Endothelial cell of umbilical vein (primary cell): ENCODE results near the gene HOXD8. TPM values are rescaled to one million over a fixed set of nuclear protein-coding genes. Genes with fewer than 3 reads are reported as not detected.

Source experiments
- BruUV-seq: library from RNA; stranded (reverse); fragments of 400-500 nt; replicated peaks from 2 replicates; lab custom pipeline; 2021; lab: Mats Ljungman, UMichigan
- CTCF ChIA-PET: fragments of 300-600, 350-600 bp; sonication (Branson Sonifier 250); formaldehyde crosslinking; loops from one replicate; lab custom pipeline; 2021; ENCODE audit warnings: antibody characterized with exemption, inconsistent platforms; lab: Charles Lee
- POLR2A ChIA-PET: fragments of 300-600, 350-600 bp; sonication (Branson Sonifier 250); formaldehyde crosslinking; loops from one replicate; lab custom pipeline; 2021; ENCODE audit warnings: antibody characterized with exemption, inconsistent platforms; lab: Charles Lee
- DNase-seq: peaks from one replicate; pipeline ENCODE4 v3.0.0-alpha.2; 2011; ENCODE audit warnings: low read depth, low spot score
- FAIRE-seq: peaks from 2 replicates; lab custom pipeline; 2011; peaks lifted over from hg19 to GRCh38; lab: Jason Lieb, UNC
- H2AFZ ChIP-seq: 2 replicates; pipeline ENCODE4 v1.6.0; 2012; ENCODE audit warnings: low read depth, low read length, control low read depth, inconsistent platforms
- H3K27ac ChIP-seq: 2 replicates; pipeline ENCODE4 v1.5.1; 2011; ENCODE audit warnings: low read depth, mild to moderate bottlenecking, control low read depth, low read length, moderate library complexity; ENCODE audit not compliant: insufficient read depth
- H3K27me3 ChIP-seq, 2 experiments: 2 replicates each; pipeline versions ENCODE4 v1.6.0 to v1.6.1; 2011; ENCODE audit warnings: low read length in 2 of 2, mixed read lengths in 1 of 2; ENCODE audit not compliant: control insufficient read depth in 2 of 2, insufficient read depth in 2 of 2
- H3K36me3 ChIP-seq, 2 experiments: 2 replicates in 1 of 2; 3 replicates in 1 of 2; pipeline ENCODE4 v1.5.1; 2011; ENCODE audit warnings: low read length in 2 of 2, mild to moderate bottlenecking in 1 of 2, moderate library complexity in 1 of 2; ENCODE audit not compliant: control insufficient read depth in 2 of 2, insufficient read depth in 2 of 2; ENCODE audit errors: extremely low read depth in 1 of 2
- H3K4me1 ChIP-seq: 3 replicates; pipeline ENCODE4 v1.5.1; 2011; ENCODE audit warnings: mild to moderate bottlenecking, low read length; ENCODE audit not compliant: control insufficient read depth, insufficient read depth; ENCODE audit errors: extremely low read depth
- H3K4me2 ChIP-seq: 2 replicates; pipeline ENCODE4 v1.6.1; 2011; ENCODE audit warnings: low read length, control low read depth, mixed read lengths; ENCODE audit not compliant: insufficient read depth
- H3K4me3 ChIP-seq, 3 experiments: fragments of 200-600 bp in 1 of 3; sonication (generic), shearing (Covaris generic) in 1 of 3; replicated peaks in 1 of 3; 2 replicates each; pipeline ENCODE4 v1.5.1; 2011 to 2016; ENCODE audit warnings: control low read depth in 3 of 3, low read length in 3 of 3, mild to moderate bottlenecking in 2 of 3, inconsistent platforms in 1 of 3, low read depth in 1 of 3, moderate library complexity in 1 of 3; ENCODE audit not compliant: insufficient read depth in 1 of 3
- H3K79me2 ChIP-seq: 2 replicates; pipeline ENCODE4 v1.6.0; 2012; ENCODE audit warnings: low read length, inconsistent platforms; ENCODE audit not compliant: control insufficient read depth, insufficient read depth
- H3K9ac ChIP-seq: replicated peaks from 2 replicates; pipeline ENCODE3; 2011; ENCODE audit warnings: low read length, control low read depth; ENCODE audit not compliant: insufficient read depth; ENCODE audit errors: extremely low read depth
- H3K9me1 ChIP-seq: replicated peaks from 3 replicates; pipeline ENCODE4 v1.6.0; 2011; ENCODE audit warnings: mild to moderate bottlenecking, low read length; ENCODE audit not compliant: control insufficient read depth, insufficient read depth; ENCODE audit errors: extremely low read depth
- H3K9me3 ChIP-seq: replicated peaks from 2 replicates; pipeline ENCODE4 v1.5.1; 2012; ENCODE audit warnings: low read length, inconsistent platforms; ENCODE audit not compliant: control insufficient read depth, insufficient read depth
- H4K20me1 ChIP-seq: replicated peaks from 2 replicates; pipeline ENCODE3; 2011; ENCODE audit warnings: mild to moderate bottlenecking, low read length; ENCODE audit not compliant: control insufficient read depth, insufficient read depth; ENCODE audit errors: extremely low read depth
- EZH2 ChIP-seq: IDR thresholded peaks from 2 replicates; pipeline ENCODE4 v1.6.1; 2012; ENCODE audit warnings: borderline replicate concordance, low read depth, mild to moderate bottlenecking, moderate library complexity, low read length, inconsistent platforms; ENCODE audit not compliant: severe bottlenecking
- FOS ChIP-seq: IDR thresholded peaks from 2 replicates; pipeline ENCODE4 v1.6.1; 2011; ENCODE audit warnings: mild to moderate bottlenecking, low read length, moderate library complexity, borderline replicate concordance; ENCODE audit not compliant: insufficient read depth
- GATA2 ChIP-seq: IDR thresholded peaks from 2 replicates; pipeline ENCODE4 v1.7.0; 2011; ENCODE audit warnings: low read depth, mild to moderate bottlenecking, moderate library complexity, mixed read lengths, low read length; ENCODE audit not compliant: insufficient read length, insufficient read depth
- JUN ChIP-seq: IDR thresholded peaks from 2 replicates; pipeline ENCODE4 v1.6.1; 2011; ENCODE audit warnings: borderline replicate concordance, low read depth; ENCODE audit not compliant: insufficient read length, insufficient read depth
- MYC ChIP-seq: IDR thresholded peaks from one replicate; pipeline ENCODE4 v1.6.1; 2011; ENCODE audit warnings: mild to moderate bottlenecking, low read depth, low read length
- POLR2A ChIP-seq: IDR thresholded peaks from 2 replicates; pipeline ENCODE4 v1.6.1; 2012; ENCODE audit warnings: low read depth, mild to moderate bottlenecking, control low read depth, low read length
- POLR2AphosphoS5 ChIP-seq: IDR thresholded peaks from 2 replicates; pipeline ENCODE4 v1.6.1; 2012; ENCODE audit warnings: low read depth, mild to moderate bottlenecking, control low read depth, low read length, moderate library complexity; ENCODE audit not compliant: insufficient read depth
- dilution Hi-C: fragments of 300-500 bp; cut with MboI; formaldehyde crosslinking; loops from one replicate; pipeline ENCODE4 v1.15.0; 2019; ENCODE audit warnings: low sequenced_read_pairs; ENCODE audit not compliant: extremely low pct_ligation_motif_present
- intact Hi-C: fragments of 100-400 bp; cut with micrococcal nuclease; formaldehyde crosslinking; loops from one replicate; pipeline ENCODE4 v1.10.0; 2022
- polyA plus RNA-seq, 4 experiments: library from polyadenylated mRNA; depleted of rRNA in 3 of 4; stranded (reverse) in 3 of 4; unstranded in 1 of 4; fragments of >200 nt; gene quantifications; 2 replicates each; pipeline versions ENCODE4 v1.2.1 to v1.2.3, GENCODE V29; 2011 to 2012; ENCODE audit warnings: missing spikeins in 1 of 4
- total RNA-seq: library from RNA; stranded (reverse); gene quantifications from 2 replicates; pipeline ENCODE4 v1.2.3, GENCODE V29; 2021
- TF ChIP-seq, protein P1 (sequence below), 2 donors: IDR thresholded peaks; 1 replicate in 1 of 2; 2 replicates in 1 of 2; pipeline ENCODE4 v1.5.1; 2011; ENCODE audit warnings: low read length in 2 of 2, mild to moderate bottlenecking in 2 of 2, moderate library complexity in 2 of 2, control low read depth in 1 of 2, inconsistent platforms in 1 of 2, low read depth in 1 of 2; ENCODE audit not compliant: insufficient read depth in 1 of 2; ENCODE audit errors: extremely low read depth in 1 of 2
- TF ChIP-seq, protein P2 (sequence below): IDR thresholded peaks from 2 replicates; pipeline ENCODE4 v1.6.1; 2011; ENCODE audit not compliant: insufficient read depth, insufficient read length

HOXD8 gene
- total and polyA plus RNA-seq, 2 donors (not counting 3 experiments of a cell fraction or from before 2014, with no cell fraction given): 6.4 to 15.6 TPM

- Histone ChIP-seq H3K9me1 (no peaks in the 10 kb centered on the region), H3K4me1 (peaks cover 5% of the 10 kb centered on the region), H4K20me1 (peaks cover 6% of the 10 kb centered on the region), H3K27ac (no peak overlapping the region), H3K79me2 (no peaks in the 10 kb centered on the region), H3K9ac (no peak overlapping the region), H3K27me3 (peaks cover 87 to 97% of the 10 kb centered on the region in 2 experiments), H3K4me3 (no peak overlapping the region), H3K9me3 (no peaks in the 10 kb centered on the region), H3K36me3 (no peaks in the 10 kb centered on the region), H3K4me2 (no peak overlapping the region), H2AFZ (no peak overlapping the region)
- no peak for DNase-seq
- dilution Hi-C loops: no loop called here
- intact Hi-C loops: no loop called here
- BruUV-seq: no TSS peak
- FAIRE-seq: no peak
- ChIA-PET POLR2A (no interaction called here), CTCF (interaction anchor here (0.6 to 6.0 kb wide), 7 partner anchors 8 to 843 kb away, joined by 3 to 113 read pairs (median 4); no protein-coding TSS in a partner anchor)
- TF ChIP-seq FOS (no peak), JUN (no peak), POLR2AphosphoS5 (no peak), GATA2 (no peak), EZH2 (no peak), POLR2A (no peak), MYC (no peak)
- TF ChIP-seq, protein P1, sequence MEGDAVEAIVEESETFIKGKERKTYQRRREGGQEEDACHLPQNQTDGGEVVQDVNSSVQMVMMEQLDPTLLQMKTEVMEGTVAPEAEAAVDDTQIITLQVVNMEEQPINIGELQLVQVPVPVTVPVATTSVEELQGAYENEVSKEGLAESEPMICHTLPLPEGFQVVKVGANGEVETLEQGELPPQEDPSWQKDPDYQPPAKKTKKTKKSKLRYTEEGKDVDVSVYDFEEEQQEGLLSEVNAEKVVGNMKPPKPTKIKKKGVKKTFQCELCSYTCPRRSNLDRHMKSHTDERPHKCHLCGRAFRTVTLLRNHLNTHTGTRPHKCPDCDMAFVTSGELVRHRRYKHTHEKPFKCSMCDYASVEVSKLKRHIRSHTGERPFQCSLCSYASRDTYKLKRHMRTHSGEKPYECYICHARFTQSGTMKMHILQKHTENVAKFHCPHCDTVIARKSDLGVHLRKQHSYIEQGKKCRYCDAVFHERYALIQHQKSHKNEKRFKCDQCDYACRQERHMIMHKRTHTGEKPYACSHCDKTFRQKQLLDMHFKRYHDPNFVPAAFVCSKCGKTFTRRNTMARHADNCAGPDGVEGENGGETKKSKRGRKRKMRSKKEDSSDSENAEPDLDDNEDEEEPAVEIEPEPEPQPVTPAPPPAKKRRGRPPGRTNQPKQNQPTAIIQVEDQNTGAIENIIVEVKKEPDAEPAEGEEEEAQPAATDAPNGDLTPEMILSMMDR (IDR thresholded peaks at IDR 0.05; ENCODE audit: extremely low read depth in 1 of 2, insufficient read depth in 1 of 2, low read depth in 1 of 2, low read length in 2 of 2): no peak
- TF ChIP-seq, protein P2, sequence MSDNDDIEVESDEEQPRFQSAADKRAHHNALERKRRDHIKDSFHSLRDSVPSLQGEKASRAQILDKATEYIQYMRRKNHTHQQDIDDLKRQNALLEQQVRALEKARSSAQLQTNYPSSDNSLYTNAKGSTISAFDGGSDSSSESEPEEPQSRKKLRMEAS: no peak
Observed at GRCh38 chr2:176093898-176094249, 35.6 kb upstream of the HOXD8 start.
